ENCODE results near the gene PVALEF.

The PVALEF gene

GRCh38 chr17:81171941-81172340, 6.6 kb downstream of the PVALEF start:
- DNase-seq (ENCODE audit: low read depth), result no peak
- TF ChIP-seq CTCF (conservative IDR thresholded peaks at IDR 0.05; ENCODE audit: low read depth, low read length), result no peak
- H3K4me3 ChIP-seq (ENCODE audit: low read length), result no peak overlapping the region

GRCh38 chr17:81173052-81173761, 7.9 kb downstream of the PVALEF start:
- TF ChIP-seq CTCF (conservative IDR thresholded peaks at IDR 0.05; ENCODE audit: low read depth, low read length), result no peak
- no peak overlapping the region for H3K4me3 ChIP-seq (ENCODE audit: low read length)
- DNase-seq (ENCODE audit: low read depth), result no peak

- DNase-seq (ENCODE audit: low read depth), result peak; percentile 18
- no peak for TF ChIP-seq CTCF (conservative IDR thresholded peaks at IDR 0.05; ENCODE audit: low read depth, low read length)
Observed at GRCh38 chr17:81173762-81174155, 8.5 kb downstream of the PVALEF start.

GRCh38 chr17:81176666-81177065, 11.4 kb downstream of the PVALEF start:
- no peak for DNase-seq (ENCODE audit: low read depth)
- H3K4me3 ChIP-seq (ENCODE audit: low read length), result no peak overlapping the region
- TF ChIP-seq CTCF (conservative IDR thresholded peaks at IDR 0.05; ENCODE audit: low read depth, low read length), result no peak

More at GRCh38 chr17:81173762-81174155, 8.5 kb downstream of the PVALEF start:
- H3K4me3 ChIP-seq (ENCODE audit: low read length), result no peak overlapping the region

- no peak overlapping the region for H3K4me3 ChIP-seq (ENCODE audit: low read length)
- no peak for TF ChIP-seq CTCF (conservative IDR thresholded peaks at IDR 0.05; ENCODE audit: low read depth, low read length)
- DNase-seq (ENCODE audit: low read depth), result no peak
Observed at GRCh38 chr17:81178136-81179091, 13.1 kb downstream of the PVALEF start.

- no peak for TF ChIP-seq CTCF (conservative IDR thresholded peaks at IDR 0.05; ENCODE audit: low read depth, low read length)
- DNase-seq (ENCODE audit: low read depth), result no peak
- H3K4me3 ChIP-seq (ENCODE audit: low read length), result no peak overlapping the region
Observed at GRCh38 chr17:81179220-81179619, 13.9 kb downstream of the PVALEF start.

Data from retinal pigment epithelial cell (primary cell).